ENCODE results near the gene BORCS6. TPM values are rescaled to one million over a fixed set of nuclear protein-coding genes. Genes with fewer than 3 reads are reported as not detected.
"Not testable (repeated sequence)": the region's sequence is repeated elsewhere in the genome, so short reads cannot be mapped to it uniquely, and the experiment has no call there.

The BORCS6 gene
- total and polyA plus RNA-seq, 2 donors from 2014 or later: 8.6 to 15.4 TPM

- H3K4me1 ChIP-seq (ENCODE audit: control insufficient read depth in 2 of 3, insufficient read depth in 2 of 3, low read depth in 1 of 3, low read length in 3 of 3): peaks cover 0 to 13% (median 5%) of the 10 kb centered on the region in 3 donors
- peak overlapping the region; percentile 77 to 99 (median 94) for H3K9ac ChIP-seq (ENCODE audit: low read length in 3 of 3)
- DNase-seq: no peak
- no peaks in the 10 kb centered on the region for H3K27me3 ChIP-seq (ENCODE audit: control insufficient read depth, insufficient read depth, low read length)
- TF ChIP-seq, protein P1, sequence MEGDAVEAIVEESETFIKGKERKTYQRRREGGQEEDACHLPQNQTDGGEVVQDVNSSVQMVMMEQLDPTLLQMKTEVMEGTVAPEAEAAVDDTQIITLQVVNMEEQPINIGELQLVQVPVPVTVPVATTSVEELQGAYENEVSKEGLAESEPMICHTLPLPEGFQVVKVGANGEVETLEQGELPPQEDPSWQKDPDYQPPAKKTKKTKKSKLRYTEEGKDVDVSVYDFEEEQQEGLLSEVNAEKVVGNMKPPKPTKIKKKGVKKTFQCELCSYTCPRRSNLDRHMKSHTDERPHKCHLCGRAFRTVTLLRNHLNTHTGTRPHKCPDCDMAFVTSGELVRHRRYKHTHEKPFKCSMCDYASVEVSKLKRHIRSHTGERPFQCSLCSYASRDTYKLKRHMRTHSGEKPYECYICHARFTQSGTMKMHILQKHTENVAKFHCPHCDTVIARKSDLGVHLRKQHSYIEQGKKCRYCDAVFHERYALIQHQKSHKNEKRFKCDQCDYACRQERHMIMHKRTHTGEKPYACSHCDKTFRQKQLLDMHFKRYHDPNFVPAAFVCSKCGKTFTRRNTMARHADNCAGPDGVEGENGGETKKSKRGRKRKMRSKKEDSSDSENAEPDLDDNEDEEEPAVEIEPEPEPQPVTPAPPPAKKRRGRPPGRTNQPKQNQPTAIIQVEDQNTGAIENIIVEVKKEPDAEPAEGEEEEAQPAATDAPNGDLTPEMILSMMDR (IDR thresholded peaks at IDR 0.05; ENCODE audit: borderline replicate concordance, extremely low read depth, insufficient read depth): no peak
- H3K27ac ChIP-seq (ENCODE audit: low read depth in 2 of 2, low read length in 2 of 2): peak overlapping the region; percentile 95 to 98
- intact Hi-C loops (cut with DNase I): no loop called here
- H3K9me3 ChIP-seq (ENCODE audit: control insufficient read depth in 2 of 3, insufficient read depth in 1 of 3, low read length in 3 of 3): no peaks in the 10 kb centered on the region
- FAIRE-seq: no peak
- peak overlapping the region; percentile 79 to 90 (median 81) for H3K4me3 ChIP-seq (ENCODE audit: low read length in 3 of 3)
- H3K36me3 ChIP-seq (ENCODE audit: control insufficient read depth in 2 of 3, insufficient read depth in 3 of 3, low read length in 3 of 3): peaks cover 0 to under 1% (median 0%) of the 10 kb centered on the region in 3 donors
Observed at GRCh38 chr17:8222380-8222629, 32.3 kb upstream of the BORCS6 start.

- Histone ChIP-seq H3K27ac (ENCODE audit: low read depth in 2 of 2, low read length in 2 of 2) (peak overlapping the region; percentile 95 to 98), H3K4me1 (ENCODE audit: control insufficient read depth in 2 of 3, insufficient read depth in 2 of 3, low read depth in 1 of 3, low read length in 3 of 3) (peaks cover 0 to 10% (median 5%) of the 10 kb centered on the region in 3 donors), H3K27me3 (ENCODE audit: control insufficient read depth, insufficient read depth, low read length) (no peaks in the 10 kb centered on the region), H3K9me3 (ENCODE audit: control insufficient read depth in 2 of 3, insufficient read depth in 1 of 3, low read length in 3 of 3) (no peaks in the 10 kb centered on the region), H3K4me3 (ENCODE audit: low read length in 3 of 3) (peak overlapping the region; percentile 79 to 90 (median 81)), H3K9ac (ENCODE audit: low read length in 3 of 3) (peak overlapping the region; percentile 79 to 99 (median 94)), H3K36me3 (ENCODE audit: control insufficient read depth in 2 of 3, insufficient read depth in 3 of 3, low read length in 3 of 3) (no peaks in the 10 kb centered on the region)
- TF ChIP-seq, protein P1 (IDR thresholded peaks at IDR 0.05; ENCODE audit: borderline replicate concordance, extremely low read depth, insufficient read depth): no peak
- FAIRE-seq: no peak
- DNase-seq: peak; percentile 93 to 98 (median 96)
- intact Hi-C loops (cut with DNase I): no loop called here
Observed at GRCh38 chr17:8221663-8222379, 31.8 kb upstream of the BORCS6 start.

GRCh38 chr17:8220783-8221662, 31.0 kb upstream of the BORCS6 start:
- Histone ChIP-seq H3K9me3 (ENCODE audit: control insufficient read depth in 2 of 3, insufficient read depth in 1 of 3, low read length in 3 of 3) (no peaks in the 10 kb centered on the region), H3K9ac (ENCODE audit: low read length in 3 of 3) (peak overlapping the region; percentile 76 to 99 (median 79)), H3K27me3 (ENCODE audit: control insufficient read depth, insufficient read depth, low read length) (no peaks in the 10 kb centered on the region), H3K4me1 (ENCODE audit: control insufficient read depth in 2 of 3, insufficient read depth in 2 of 3, low read depth in 1 of 3, low read length in 3 of 3) (peaks cover 0 to 10% (median 5%) of the 10 kb centered on the region in 3 donors), H3K27ac (ENCODE audit: low read depth in 2 of 2, low read length in 2 of 2) (peak overlapping the region; percentile 95 to 98), H3K36me3 (ENCODE audit: control insufficient read depth in 2 of 3, insufficient read depth in 3 of 3, low read length in 3 of 3) (no peaks in the 10 kb centered on the region), H3K4me3 (ENCODE audit: low read length in 3 of 3) (peak overlapping the region; percentile 79 to 90 (median 81))
- TF ChIP-seq, protein P1 (IDR thresholded peaks at IDR 0.05; ENCODE audit: borderline replicate concordance, extremely low read depth, insufficient read depth): no peak
- intact Hi-C loops (cut with DNase I): no loop called here
- peak; percentile 93 to 99 (median 97) for DNase-seq
- no peak for FAIRE-seq

DNA sequence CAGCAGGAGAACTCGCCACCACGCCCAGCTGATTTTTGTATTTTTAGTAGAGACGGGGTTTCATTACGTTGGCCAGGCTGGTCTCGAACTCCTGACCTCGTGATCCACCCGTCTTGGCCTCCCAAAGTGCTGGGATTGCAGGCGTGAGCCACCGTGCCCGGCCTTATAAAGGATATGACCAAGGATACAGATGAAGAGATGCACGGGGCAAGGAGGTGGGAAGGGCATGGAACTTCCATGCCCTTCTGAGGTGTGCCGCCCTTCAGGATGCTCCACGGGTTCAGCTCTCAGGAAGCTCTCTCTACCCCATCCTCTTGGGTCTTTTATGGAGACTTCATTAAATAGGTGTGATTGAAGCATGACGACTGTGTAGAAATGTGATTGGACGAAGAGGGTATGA, 24.0 kb upstream of the BORCS6 start:
- H3K27me3 ChIP-seq (ENCODE audit: control insufficient read depth, insufficient read depth, low read length); FAIRE-seq; H3K4me1 ChIP-seq (ENCODE audit: control insufficient read depth in 2 of 3, insufficient read depth in 2 of 3, low read depth in 1 of 3, low read length in 3 of 3); H3K4me3 ChIP-seq (ENCODE audit: low read length in 3 of 3); H3K9me3 ChIP-seq (ENCODE audit: control insufficient read depth in 2 of 3, insufficient read depth in 1 of 3, low read length in 3 of 3); DNase-seq; H3K36me3 ChIP-seq (ENCODE audit: control insufficient read depth in 2 of 3, insufficient read depth in 3 of 3, low read length in 3 of 3); H3K27ac ChIP-seq (ENCODE audit: low read depth in 2 of 2, low read length in 2 of 2); H3K9ac ChIP-seq (ENCODE audit: low read length in 3 of 3); intact Hi-C loops (cut with DNase I): not testable (repeated sequence)

All from kidney (tissue), 14 donors.